Chondrocyte (in vitro differentiated cells): ENCODE measurements around the gene KPNA3. TPM values are rescaled to one million over a fixed set of nuclear protein-coding genes. Genes with fewer than 3 reads are reported as not detected.
"Not testable (repeated sequence)": the region's sequence is repeated elsewhere in the genome, so short reads cannot be mapped to it uniquely, and the experiment has no call there.

ENCODE experiments used
- DNase-seq: peaks from one replicate; pipeline ENCODE4 v3.0.0; 2021; ENCODE audit warnings: mixed read lengths, low spot score
- H3K27ac Mint-ChIP-seq: one replicate; pipeline ENCODE4 v1.8.0; 2021; ENCODE audit warnings: mild to moderate bottlenecking, moderate library complexity, mixed read lengths; ENCODE audit not compliant: unreplicated experiment
- H3K27me3 Mint-ChIP-seq: 2 replicates; pipeline ENCODE4 v1.8.0; 2021; ENCODE audit warnings: low read depth, mixed read lengths
- H3K36me3 Mint-ChIP-seq: 2 replicates; pipeline ENCODE4 v1.8.0; 2021; ENCODE audit warnings: low read depth, mixed read lengths
- H3K4me1 Mint-ChIP-seq: 2 replicates; pipeline ENCODE4 v1.8.0; 2021; ENCODE audit warnings: low read depth, mild to moderate bottlenecking, mixed read lengths
- H3K4me3 Mint-ChIP-seq: one replicate; pipeline ENCODE4 v1.8.0; 2021; ENCODE audit warnings: mild to moderate bottlenecking, moderate library complexity, mixed read lengths; ENCODE audit not compliant: unreplicated experiment
- H3K9me3 Mint-ChIP-seq: 2 replicates; pipeline ENCODE4 v1.8.0; 2021; ENCODE audit warnings: low read depth, mixed read lengths
- total RNA-seq: library from RNA; stranded (reverse); gene quantifications from 3 replicates; pipeline ENCODE4 v1.2.1, GENCODE V29; 2021
- TF ChIP-seq, protein P1 (sequence below): fragments of 200-600 bp; sonication (generic); IDR thresholded peaks from 2 replicates; pipeline ENCODE4 v1.5.0; 2021; ENCODE audit warnings: antibody characterized with exemption, mild to moderate bottlenecking, moderate library complexity

Gene KPNA3
- total RNA-seq, 1 donor from 2014 or later = 54.6 TPM

DNA sequence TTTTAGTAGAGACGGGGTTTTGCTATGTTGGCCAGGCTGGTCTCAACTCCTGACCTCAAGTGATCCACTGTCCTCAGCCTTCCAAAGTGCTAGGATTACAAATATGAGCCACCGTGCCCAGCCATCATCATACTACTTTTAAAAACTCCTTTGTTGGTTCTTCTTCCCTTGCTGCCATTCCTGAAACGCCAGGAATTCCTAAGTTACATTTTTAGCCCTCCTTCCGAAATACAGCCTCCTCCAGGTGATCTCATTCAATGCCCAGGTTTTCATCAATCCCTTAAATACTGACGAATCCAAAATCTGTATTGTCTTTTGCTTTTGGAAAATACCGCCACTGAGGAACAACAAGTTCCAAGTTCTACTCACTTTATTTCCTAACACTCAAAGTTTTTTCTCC is 75.9 kb downstream of the KPNA3 start:
- Mint-ChIP-seq H3K27me3 (no peaks in the 10 kb centered on the region), H3K36me3 (peaks cover 40% of the 10 kb centered on the region), H3K9me3 (peaks cover 15% of the 10 kb centered on the region), H3K4me3 (no peak overlapping the region), H3K27ac (no peak overlapping the region), H3K4me1 (peaks cover 7% of the 10 kb centered on the region)
- no peak for DNase-seq
- TF ChIP-seq, protein P1, sequence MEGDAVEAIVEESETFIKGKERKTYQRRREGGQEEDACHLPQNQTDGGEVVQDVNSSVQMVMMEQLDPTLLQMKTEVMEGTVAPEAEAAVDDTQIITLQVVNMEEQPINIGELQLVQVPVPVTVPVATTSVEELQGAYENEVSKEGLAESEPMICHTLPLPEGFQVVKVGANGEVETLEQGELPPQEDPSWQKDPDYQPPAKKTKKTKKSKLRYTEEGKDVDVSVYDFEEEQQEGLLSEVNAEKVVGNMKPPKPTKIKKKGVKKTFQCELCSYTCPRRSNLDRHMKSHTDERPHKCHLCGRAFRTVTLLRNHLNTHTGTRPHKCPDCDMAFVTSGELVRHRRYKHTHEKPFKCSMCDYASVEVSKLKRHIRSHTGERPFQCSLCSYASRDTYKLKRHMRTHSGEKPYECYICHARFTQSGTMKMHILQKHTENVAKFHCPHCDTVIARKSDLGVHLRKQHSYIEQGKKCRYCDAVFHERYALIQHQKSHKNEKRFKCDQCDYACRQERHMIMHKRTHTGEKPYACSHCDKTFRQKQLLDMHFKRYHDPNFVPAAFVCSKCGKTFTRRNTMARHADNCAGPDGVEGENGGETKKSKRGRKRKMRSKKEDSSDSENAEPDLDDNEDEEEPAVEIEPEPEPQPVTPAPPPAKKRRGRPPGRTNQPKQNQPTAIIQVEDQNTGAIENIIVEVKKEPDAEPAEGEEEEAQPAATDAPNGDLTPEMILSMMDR = no peak

DNA sequence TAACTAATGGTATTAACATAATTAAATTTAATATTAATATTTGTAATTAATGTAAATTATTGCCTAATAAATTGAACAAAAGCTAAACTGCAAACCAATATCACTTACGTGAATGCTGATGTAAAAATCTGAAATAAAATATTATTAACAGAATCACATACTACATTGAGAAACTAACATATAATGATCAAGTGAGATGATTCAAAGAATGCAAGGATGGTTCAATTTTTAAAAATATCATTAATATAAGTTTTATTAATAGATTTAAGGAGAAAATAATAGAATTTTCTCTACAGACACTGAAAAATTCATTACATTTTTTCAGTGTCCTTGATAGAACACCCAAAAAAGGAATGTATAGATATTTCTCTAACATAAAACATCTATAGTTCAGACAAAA is 77.7 kb downstream of the KPNA3 start:
- DNase-seq = no peak
- peaks cover 37% of the 10 kb centered on the region for H3K36me3 Mint-ChIP-seq
- H3K4me3 Mint-ChIP-seq = no peak overlapping the region
- TF ChIP-seq, protein P1 = no peak
- no peak overlapping the region for H3K27ac Mint-ChIP-seq
- H3K9me3 Mint-ChIP-seq = peaks cover 15% of the 10 kb centered on the region
- H3K4me1 Mint-ChIP-seq = peaks cover 9% of the 10 kb centered on the region
- H3K27me3 Mint-ChIP-seq = no peaks in the 10 kb centered on the region

DNA sequence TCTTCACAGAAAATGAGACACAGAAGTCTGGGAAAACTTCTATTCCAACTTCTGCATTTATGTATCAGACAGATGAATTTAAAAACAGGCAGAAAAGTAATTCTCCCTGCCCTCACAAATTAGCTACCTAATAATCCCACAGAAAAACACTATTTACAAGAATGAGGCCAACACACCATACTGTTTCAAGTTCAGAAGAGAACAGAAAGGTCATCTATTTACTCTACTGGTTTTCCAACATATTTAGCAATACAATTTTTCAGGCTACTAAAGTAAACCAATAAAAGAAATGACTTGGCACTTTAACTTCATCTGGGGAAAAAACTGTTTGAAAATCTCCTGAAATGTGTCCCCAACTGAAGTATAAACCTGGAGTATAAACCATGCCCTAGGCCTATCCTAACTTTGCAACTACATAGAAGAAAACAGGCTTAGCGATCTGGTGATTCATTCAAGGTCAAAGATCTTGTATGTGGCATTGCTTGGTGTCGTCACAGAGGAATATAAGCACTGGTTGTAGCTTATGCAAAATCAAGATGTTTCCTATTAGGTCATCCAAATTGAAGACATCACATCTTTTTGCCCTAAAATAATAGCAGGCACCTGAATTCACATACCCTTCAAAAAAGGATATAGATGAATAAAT is 81.1 kb downstream of the KPNA3 start:
- TF ChIP-seq, protein P1 = no peak
- DNase-seq = no peak
- no peak overlapping the region for H3K4me3 Mint-ChIP-seq
- peaks cover 30% of the 10 kb centered on the region for H3K36me3 Mint-ChIP-seq
- peaks cover 4% of the 10 kb centered on the region for H3K4me1 Mint-ChIP-seq
- peaks cover 9% of the 10 kb centered on the region for H3K9me3 Mint-ChIP-seq
- no peaks in the 10 kb centered on the region for H3K27me3 Mint-ChIP-seq
- H3K27ac Mint-ChIP-seq = no peak overlapping the region

DNA sequence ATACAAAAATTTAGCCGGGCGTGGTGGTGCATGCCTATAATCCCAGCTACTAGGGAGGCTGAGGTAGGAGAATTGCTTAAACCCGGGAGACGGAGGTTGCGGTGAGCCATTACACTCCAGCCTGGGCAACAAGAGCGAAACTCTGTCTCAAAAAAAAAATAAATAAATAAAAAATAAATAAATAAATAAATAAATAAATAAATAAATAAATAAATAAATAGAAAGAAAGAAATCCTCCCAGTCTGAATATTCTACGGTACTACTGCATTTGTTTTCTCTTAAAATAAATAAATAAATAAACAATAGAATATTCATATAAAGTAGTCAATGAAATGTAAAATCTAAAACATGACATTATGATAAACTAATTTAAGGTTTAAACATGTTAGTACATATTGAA is 88.2 kb downstream of the KPNA3 start:
- H3K27ac Mint-ChIP-seq, DNase-seq, H3K9me3 Mint-ChIP-seq, H3K4me1 Mint-ChIP-seq, H3K27me3 Mint-ChIP-seq, H3K4me3 Mint-ChIP-seq: not testable (repeated sequence)
- H3K36me3 Mint-ChIP-seq = peaks cover 21% of the 10 kb centered on the region

DNA sequence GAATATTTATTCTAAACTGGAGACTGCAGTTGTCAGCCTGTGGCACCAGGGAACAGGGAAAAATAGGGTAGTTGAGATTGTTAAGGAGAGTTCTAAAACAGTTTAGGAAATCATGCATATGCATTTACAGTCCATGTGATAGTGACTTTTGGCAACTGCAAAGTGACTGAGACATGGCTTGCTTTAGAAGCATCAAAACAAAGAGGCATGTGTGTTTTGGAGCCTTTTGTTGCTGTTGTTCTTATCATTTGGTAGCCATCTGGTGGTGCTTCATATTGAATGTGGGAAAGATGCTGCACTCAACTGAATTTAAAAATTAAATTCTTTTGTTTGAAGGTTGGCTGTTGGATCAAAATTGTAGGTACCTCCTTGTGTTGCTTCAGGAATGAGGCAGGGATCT is 91.0 kb downstream of the KPNA3 start:
- H3K4me1 Mint-ChIP-seq = no peaks in the 10 kb centered on the region
- no peak overlapping the region for H3K27ac Mint-ChIP-seq
- peaks cover 23% of the 10 kb centered on the region for H3K36me3 Mint-ChIP-seq
- TF ChIP-seq, protein P1 = no peak
- H3K27me3 Mint-ChIP-seq = no peaks in the 10 kb centered on the region
- H3K4me3 Mint-ChIP-seq = no peak overlapping the region
- no peaks in the 10 kb centered on the region for H3K9me3 Mint-ChIP-seq
- no peak for DNase-seq

DNA sequence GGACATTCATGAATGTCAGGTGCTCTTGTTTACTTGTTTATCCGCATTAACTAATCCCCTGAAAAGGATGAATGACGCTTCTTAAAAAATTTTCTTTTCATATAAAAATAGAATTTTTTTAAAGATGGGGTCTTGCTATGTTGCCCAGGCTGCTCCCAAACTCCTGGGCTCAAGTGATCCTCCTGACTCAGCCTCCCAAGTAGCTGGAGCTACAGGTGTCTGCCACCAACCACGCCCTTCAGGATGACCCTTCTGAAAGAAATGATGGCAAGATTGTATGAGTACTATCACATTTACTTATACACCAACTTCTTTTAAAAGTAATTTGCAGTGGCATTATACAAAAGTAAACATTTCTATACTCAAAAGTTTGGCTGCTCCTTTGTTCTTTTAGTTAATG is 95.0 kb downstream of the KPNA3 start:
- no peak for DNase-seq

More for the DNA sequence above, 95.0 kb downstream of the KPNA3 start:
- Mint-ChIP-seq H3K36me3 (peaks cover 18% of the 10 kb centered on the region), H3K4me3 (no peak overlapping the region), H3K9me3 (no peaks in the 10 kb centered on the region), H3K27ac (no peak overlapping the region), H3K27me3 (no peaks in the 10 kb centered on the region), H3K4me1 (peaks cover 19% of the 10 kb centered on the region)
- TF ChIP-seq, protein P1 = no peak
